Common myeloid progenitor, CD34-positive (primary cell): ENCODE measurements around the gene GANAB.

Source experiments
- CTCF ChIA-PET: fragments of 350-600 bp; sonication (Branson Sonifier 250); formaldehyde crosslinking; loops from one replicate; lab custom pipeline; 2021; ENCODE audit warnings: antibody characterized with exemption; lab: Charles Lee
- POLR2A ChIA-PET: fragments of 350-600 bp; sonication (Branson Sonifier 250); formaldehyde crosslinking; loops from one replicate; lab custom pipeline; 2021; ENCODE audit warnings: antibody characterized with exemption; lab: Charles Lee
- DNase-seq, 3 donors: peaks; one replicate each; pipeline versions ENCODE4 v3.0.0 to v3.0.0-alpha.2; 2013
- H3K27ac ChIP-seq, 2 experiments: 1 replicate in 1 of 2; 2 replicates in 1 of 2; pipeline ENCODE4 v1.7.0; 2013; ENCODE audit warnings: inconsistent platforms in 2 of 2, low read length in 2 of 2, mild to moderate bottlenecking in 2 of 2, low read depth in 1 of 2, moderate library complexity in 1 of 2; ENCODE audit not compliant: severe bottlenecking in 2 of 2, insufficient read depth in 1 of 2, poor library complexity in 1 of 2
- H3K27me3 ChIP-seq, 5 experiments: replicated peaks in 2 of 5; 1 replicate in 3 of 5; 2 replicates in 2 of 5; pipeline versions ENCODE4 v1.6.1 to v1.7.0; 2013; ENCODE audit warnings: low read length in 4 of 5, mild to moderate bottlenecking in 2 of 5, moderate library complexity in 2 of 5, inconsistent platforms in 1 of 5; ENCODE audit not compliant: insufficient read depth in 5 of 5, control insufficient read depth in 4 of 5
- H3K36me3 ChIP-seq, 4 experiments: 1 replicate in 2 of 4; 2 replicates in 2 of 4; pipeline versions ENCODE4 v1.6.1 to v1.7.0; 2013; ENCODE audit warnings: low read length in 3 of 4, control low read depth in 1 of 4, mild to moderate bottlenecking in 1 of 4; ENCODE audit not compliant: control insufficient read depth in 4 of 4, insufficient read depth in 4 of 4
- H3K4me1 ChIP-seq, 4 experiments: 1 replicate in 3 of 4; 2 replicates in 1 of 4; pipeline versions ENCODE4 v1.6.1 to v1.7.1; 2013; ENCODE audit warnings: low read length in 3 of 4, mild to moderate bottlenecking in 3 of 4, control low read depth in 1 of 4, inconsistent platforms in 1 of 4, moderate library complexity in 1 of 4; ENCODE audit not compliant: control insufficient read depth in 4 of 4, insufficient read depth in 4 of 4; ENCODE audit errors: control extremely low read depth in 1 of 4
- H3K4me3 ChIP-seq, 7 experiments: 1 replicate in 4 of 7; 2 replicates in 3 of 7; pipeline versions ENCODE4 v1.5.1 to v1.7.0; 2013; ENCODE audit warnings: mild to moderate bottlenecking in 7 of 7, low read length in 6 of 7, moderate library complexity in 6 of 7, inconsistent platforms in 2 of 7, low read depth in 2 of 7, control low read depth in 1 of 7; ENCODE audit not compliant: insufficient read depth in 4 of 7, control insufficient read depth in 1 of 7; ENCODE audit errors: extremely low read depth in 1 of 7
- H3K9me3 ChIP-seq, 5 experiments: 1 replicate in 4 of 5; 2 replicates in 1 of 5; pipeline versions ENCODE4 v1.6.1 to v1.7.1; 2013; ENCODE audit warnings: low read length in 4 of 5, mild to moderate bottlenecking in 2 of 5, inconsistent platforms in 1 of 5, low read depth in 1 of 5, moderate library complexity in 1 of 5; ENCODE audit not compliant: control insufficient read depth in 4 of 5, insufficient read depth in 2 of 5; ENCODE audit errors: control extremely low read depth in 1 of 5
- WGBS: methylation state at CpG from one replicate; pipeline ENCODE4 v1.1.5; 2013; ENCODE audit not compliant: insufficient coverage; 5-methylcytosine and 5-hydroxymethylcytosine counted together

GANAB gene

DNA sequence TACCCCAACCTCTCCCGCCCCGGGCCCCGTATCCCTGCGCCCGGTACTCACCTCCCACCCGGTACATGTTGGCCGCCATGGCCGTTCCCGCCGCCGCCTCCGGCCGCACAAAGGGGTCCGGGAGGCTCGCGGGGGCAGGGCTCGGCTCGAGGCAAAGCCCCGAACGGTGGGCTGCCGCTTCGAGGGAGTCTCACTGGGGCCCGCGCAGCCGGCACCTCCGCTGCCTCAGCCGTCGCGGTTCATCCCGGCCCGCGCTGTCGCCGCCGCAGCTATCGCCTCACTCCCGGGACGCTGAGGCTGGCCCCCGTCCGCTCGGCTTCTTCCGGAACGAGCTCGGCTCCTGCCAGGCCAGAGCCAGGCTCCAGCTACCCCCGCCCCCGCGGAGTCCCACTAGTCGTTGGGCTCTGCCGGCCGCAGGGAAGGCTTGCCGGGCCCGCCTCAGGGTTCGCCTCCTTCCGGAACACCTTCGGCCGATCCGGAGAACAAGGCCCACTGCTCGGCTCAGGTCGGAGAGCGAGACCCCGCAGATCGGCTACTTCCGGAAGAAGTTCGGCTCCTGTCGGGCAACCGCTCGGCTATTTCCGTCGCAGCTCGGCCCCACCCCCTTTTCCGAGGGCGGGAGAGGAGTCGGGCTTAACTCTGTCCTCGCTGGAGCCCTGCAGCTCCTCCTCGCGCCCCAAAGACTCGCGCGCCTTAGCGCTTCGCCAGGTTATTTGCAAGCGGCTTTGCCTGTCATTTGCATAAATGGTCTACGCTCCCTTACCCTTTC is 44.9 kb downstream of the GANAB start, which contains the start of gene MTA2:
Gene MTA2, minus strand, starts transcription at position 494 of the 769 bp plus-strand sequence. Its CDS starts 415 bp downstream, at position 79.
- Histone ChIP-seq H3K4me3 (peak within 1 kb of the TSS; percentile 71 to 97 (median 94)), H3K36me3 (peaks cover 6 to 67% (median 43%) of the 10 kb centered on the region in 4 experiments), H3K27ac (peak within 1 kb of the TSS; percentile 85 to 94), H3K9me3 (no peaks in the 10 kb centered on the region), H3K4me1 (peaks cover 18 to 43% (median 32%) of the 10 kb centered on the region in 4 experiments), H3K27me3 (no peaks in the 10 kb centered on the region)
- CTCF ChIA-PET, result interaction anchor here (0.7 to 2.6 kb wide), 7 partner anchors 9 to 177 kb away, joined by 3 to 15 read pairs (median 6); partner anchors contain the start of genes EML3, GNG3, ROM1 and TUT1
- under 1% methylated on average over 83 of the region's 83 CpGs for WGBS
- POLR2A ChIA-PET, result interaction anchor here (0.5 to 3.3 kb wide), 7 partner anchors 10 to 280 kb away, joined by 3 to 30 read pairs (median 4); partner anchors contain the start of genes EEF1G, EML3, ROM1 and STX5
- DNase-seq, result peak; percentile 98 to 99 (median 99)

DNA sequence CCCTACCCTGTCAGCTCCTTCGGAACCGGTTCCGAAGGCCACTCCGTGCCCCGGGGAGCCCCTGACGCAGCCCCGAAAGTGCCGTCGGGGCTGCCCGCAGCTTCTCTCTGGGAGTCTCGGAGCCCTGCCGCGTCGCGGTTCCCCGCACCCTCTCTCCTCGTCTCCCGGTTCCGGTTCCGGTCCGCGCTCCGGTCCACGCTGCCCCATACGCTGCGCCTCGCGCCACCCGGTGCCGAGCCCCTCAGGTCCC is 45.4 kb downstream of the GANAB start:
- 0% methylated on average over 30 of the region's 30 CpGs for WGBS
- peak in 1 of 3 donors; percentile 21 for DNase-seq
- ChIA-PET CTCF (interaction anchor here (0.7 to 2.6 kb wide), 6 partner anchors 8 to 177 kb away, joined by 3 to 15 read pairs (median 4); partner anchors contain the start of genes GNG3 and TUT1), POLR2A (interaction anchor here (1.2 to 3.3 kb wide), 5 partner anchors 9 to 280 kb away, joined by 3 to 30 read pairs (median 7); partner anchors contain the start of genes EEF1G, EML3, ROM1 and TUT1)
- peak overlapping the region; percentile 71 to 97 (median 94) for H3K4me3 ChIP-seq
- peaks cover 18 to 43% (median 32%) of the 10 kb centered on the region in 4 experiments for H3K4me1 ChIP-seq
- no peaks in the 10 kb centered on the region for H3K27me3 ChIP-seq
- peaks cover 10 to 68% (median 44%) of the 10 kb centered on the region in 4 experiments for H3K36me3 ChIP-seq
- peak overlapping the region; percentile 85 to 94 for H3K27ac ChIP-seq
- no peaks in the 10 kb centered on the region for H3K9me3 ChIP-seq

DNA sequence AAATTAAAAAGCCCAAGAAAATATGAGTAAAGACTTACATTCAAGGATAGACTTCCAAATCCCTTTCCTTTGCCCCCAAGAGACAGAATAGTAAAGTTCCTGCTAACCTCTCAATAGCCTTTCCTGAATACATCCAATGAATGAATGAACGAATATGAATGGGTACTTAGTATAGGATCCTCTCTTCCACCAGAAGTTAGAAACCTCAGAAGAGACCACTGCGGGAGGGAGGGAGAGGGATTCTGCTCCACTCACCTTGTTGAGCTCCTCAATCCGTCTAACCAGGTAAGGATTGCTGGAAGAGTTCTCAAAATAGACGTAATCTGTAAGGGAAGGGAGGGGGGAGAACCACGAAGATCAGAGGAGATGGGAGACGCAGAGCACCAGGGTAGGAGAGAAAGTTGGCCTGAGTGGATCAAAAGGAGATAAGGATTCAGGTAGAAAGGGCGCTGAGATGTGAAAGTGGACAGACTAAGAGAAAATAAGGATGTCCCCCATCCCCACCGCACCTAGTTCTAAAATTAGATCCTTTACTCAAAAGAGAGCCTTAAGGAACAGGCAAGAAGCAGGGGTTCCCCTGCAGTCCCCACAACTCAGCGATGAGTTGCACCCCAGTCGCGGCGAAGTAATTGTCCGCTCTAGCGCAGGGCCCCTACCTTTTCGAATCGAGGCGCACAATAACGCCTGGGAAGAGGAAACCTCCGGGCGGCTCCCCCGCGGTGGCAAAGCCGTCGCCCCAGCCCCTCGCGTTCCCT is 45.9 kb downstream of the GANAB start:
- H3K9me3 ChIP-seq, result no peaks in the 10 kb centered on the region
- peaks cover 12 to 68% (median 44%) of the 10 kb centered on the region in 4 experiments for H3K36me3 ChIP-seq
- no peaks in the 10 kb centered on the region for H3K27me3 ChIP-seq
- DNase-seq, result peak in 1 of 3 donors; percentile 19
- peaks cover 18 to 43% (median 32%) of the 10 kb centered on the region in 4 experiments for H3K4me1 ChIP-seq
- H3K27ac ChIP-seq, result peak overlapping the region; percentile 85 to 94
- peak overlapping the region; percentile 71 to 97 (median 94) for H3K4me3 ChIP-seq
- CTCF ChIA-PET, result interaction anchor here (1.5 to 2.6 kb wide), 4 partner anchors 8 to 107 kb away, joined by 3 to 15 read pairs (median 6); partner anchors contain the start of genes GNG3 and TUT1
- 0% methylated on average over 22 of the region's 26 CpGs for WGBS
- POLR2A ChIA-PET, result interaction anchor here (1.2 to 3.3 kb wide), 4 partner anchors 9 to 281 kb away, joined by 3 to 30 read pairs (median 6); partner anchors contain the start of genes EEF1G and TUT1

DNA sequence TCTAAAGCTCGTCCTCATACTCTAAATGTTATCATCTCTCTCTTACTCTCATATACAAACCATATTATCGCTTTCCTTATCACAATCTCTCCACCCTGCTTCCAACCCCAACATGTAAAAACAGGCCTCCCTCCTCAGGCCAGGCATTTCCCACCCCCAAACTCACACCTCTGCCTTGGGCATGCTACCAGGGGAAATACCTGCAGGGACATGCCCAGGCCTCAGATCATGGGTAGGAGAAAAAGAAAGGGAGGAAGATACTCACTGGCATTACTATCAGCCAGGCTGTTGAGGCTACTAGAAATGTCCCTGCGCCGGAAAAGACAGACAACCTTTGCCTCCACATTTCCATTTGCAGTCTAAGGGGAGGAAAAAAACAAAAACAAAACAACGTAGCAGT is 46.5 kb downstream of the GANAB start:
- no peak for DNase-seq
- ChIA-PET CTCF (interaction anchor here (1.0 to 2.6 kb wide), 5 partner anchors 8 to 205 kb away, joined by 3 to 15 read pairs (median 5); partner anchors contain the start of genes EML3, ROM1 and TUT1), POLR2A (interaction anchor here (1.0 to 3.3 kb wide), 2 partner anchors 8 to 127 kb away, joined by 3 to 30 read pairs; partner anchors contain the start of genes HNRNPUL2 and TUT1)
- WGBS, result 75% methylated on average over 2 of the region's 5 CpGs
- Histone ChIP-seq H3K4me3 (peak overlapping the region in 6 of 7 experiments; percentile 71 to 97 (median 94)), H3K9me3 (no peaks in the 10 kb centered on the region), H3K27me3 (no peaks in the 10 kb centered on the region), H3K27ac (peak overlapping the region; percentile 85 to 94), H3K4me1 (peaks cover 18 to 43% (median 32%) of the 10 kb centered on the region in 4 experiments), H3K36me3 (peaks cover 15 to 68% (median 46%) of the 10 kb centered on the region in 4 experiments)

DNA sequence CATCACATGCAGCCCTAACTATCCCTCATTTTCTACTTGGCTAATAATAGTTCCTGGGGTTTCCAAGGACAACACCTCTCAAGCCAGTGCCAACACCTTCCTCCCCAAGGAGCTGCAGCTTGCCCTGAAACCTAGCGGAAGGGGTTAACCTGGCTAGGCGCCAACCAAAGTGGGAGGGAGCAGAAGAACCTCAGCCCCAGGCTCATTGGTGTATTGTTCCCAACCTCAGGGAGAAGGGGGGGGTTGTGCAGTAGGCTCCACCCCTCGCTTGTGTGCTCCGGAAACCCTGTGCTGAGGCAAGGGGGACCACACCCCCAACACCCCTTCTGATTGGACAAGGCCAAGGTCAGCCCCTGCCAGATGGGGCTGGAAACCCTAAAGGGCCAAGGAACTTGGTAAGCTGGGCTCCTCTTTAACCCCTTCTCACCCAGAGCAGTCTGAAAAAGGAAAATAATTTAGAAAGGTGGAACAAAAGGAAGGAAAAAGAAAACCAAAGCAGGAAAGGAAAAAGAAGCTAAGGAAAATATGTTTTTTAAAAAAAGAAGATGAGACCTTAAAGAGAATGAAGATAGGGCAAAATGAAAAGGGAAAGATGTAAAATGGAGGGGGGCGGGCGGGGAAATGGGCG is 47.2 kb downstream of the GANAB start:
- peak overlapping the region in 5 of 7 experiments; percentile 91 to 97 (median 94) for H3K4me3 ChIP-seq
- peaks cover 15 to 70% (median 47%) of the 10 kb centered on the region in 4 experiments for H3K36me3 ChIP-seq
- ChIA-PET POLR2A (interaction anchor here (1.0 kb wide), 1 partner anchor 128 kb away, joined by 3 read pairs; the partner anchor contains the start of gene HNRNPUL2), CTCF (interaction anchor here (1.0 to 2.0 kb wide), 4 partner anchors 10 to 205 kb away, joined by 3 to 15 read pairs (median 4); partner anchors contain the start of genes EML3 and ROM1)
- 0% methylated on average over 2 of the region's 7 CpGs for WGBS
- H3K4me1 ChIP-seq, result peaks cover 18 to 43% (median 32%) of the 10 kb centered on the region in 4 experiments
- H3K27ac ChIP-seq, result peak overlapping the region; percentile 85 to 94
- H3K9me3 ChIP-seq, result no peaks in the 10 kb centered on the region
- peak; percentile 100 for DNase-seq
- no peaks in the 10 kb centered on the region for H3K27me3 ChIP-seq

DNA sequence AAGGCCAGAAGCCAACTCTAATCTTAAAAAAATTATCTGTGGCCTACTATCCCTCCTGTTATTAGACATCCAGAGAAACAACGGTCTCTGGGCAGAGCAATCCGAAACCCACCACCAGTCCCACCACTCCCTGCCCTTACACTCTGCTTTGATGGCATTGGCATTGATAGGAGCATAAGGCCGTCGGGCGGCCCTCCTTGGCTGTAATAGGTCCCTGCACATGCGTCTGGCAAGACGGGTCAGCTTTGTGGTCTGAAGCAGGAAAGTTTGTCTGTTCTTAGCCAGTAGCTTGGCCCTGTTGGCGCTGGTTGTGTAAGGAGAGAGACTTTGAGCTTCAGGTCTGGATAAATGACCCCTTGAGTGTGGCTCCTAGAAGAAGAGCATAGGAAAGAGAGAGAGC is 51.3 kb downstream of the GANAB start:
- 94% methylated on average over 8 of the region's 8 CpGs for WGBS
- Histone ChIP-seq H3K4me3 (no peak overlapping the region), H3K36me3 (peaks cover 15 to 68% (median 46%) of the 10 kb centered on the region in 4 experiments), H3K4me1 (peaks cover 24 to 44% (median 39%) of the 10 kb centered on the region in 4 experiments), H3K27me3 (no peaks in the 10 kb centered on the region), H3K9me3 (no peaks in the 10 kb centered on the region), H3K27ac (no peak overlapping the region)
- DNase-seq, result no peak
- ChIA-PET POLR2A (interaction anchor here (0.5 kb wide), 1 partner anchor 237 kb away, joined by 4 read pairs; the partner anchor contains the start of gene STX5), CTCF (interaction anchor here (0.9 to 6.9 kb wide), 5 partner anchors 9 to 168 kb away, joined by 3 to 62 read pairs (median 13); no protein-coding TSS in a partner anchor)
